Activated T-cell treated with anti-CD3 and anti-CD28 coated beads, Interleukin-2, amount 50 U/mL, for 4 hours (primary cell): Measurements from ENCODE around the gene FMN2. TPM values are rescaled to one million over a fixed set of nuclear protein-coding genes. Genes with fewer than 3 reads are reported as not detected.

Source experiments
- ATAC-seq, 2 donors: fragments of 200-7000 bp; cut with Tn5 transposase; one replicate each; pipeline ENCODE4 v1.10.0; 2021
- DNase-seq: peaks from one replicate; pipeline ENCODE4 v3.0.0-alpha.2; 2020
- H3K27me3 Mint-ChIP-seq: one replicate; pipeline ENCODE4 v1.8.0; 2021; ENCODE audit warnings: low read depth, mixed read lengths
- H3K36me3 Mint-ChIP-seq: one replicate; pipeline ENCODE4 v1.8.0; 2022; ENCODE audit warnings: mixed read lengths; ENCODE audit not compliant: insufficient read depth
- H3K4me1 Mint-ChIP-seq: one replicate; pipeline ENCODE4 v1.8.0; 2021; ENCODE audit warnings: low read depth, mixed read lengths
- H3K4me3 Mint-ChIP-seq: one replicate; pipeline ENCODE4 v1.8.0; 2021; ENCODE audit warnings: mild to moderate bottlenecking, moderate library complexity, mixed read lengths
- H3K9me3 Mint-ChIP-seq: one replicate; pipeline ENCODE4 v1.8.0; 2021; ENCODE audit warnings: mixed read lengths
- total RNA-seq, 3 donors: library from RNA; stranded (reverse); gene quantifications; one replicate each; pipeline ENCODE4 v1.2.1, GENCODE V29; 2021

Gene FMN2
- total RNA-seq, 3 donors from 2014 or later: not detected

- ATAC-seq (no peak), DNase-seq (no peak)
- Mint-ChIP-seq H3K4me3 (no peak overlapping the region), H3K36me3 (no peaks in the 10 kb centered on the region), H3K27me3 (no peaks in the 10 kb centered on the region), H3K9me3 (no peaks in the 10 kb centered on the region), H3K4me1 (no peaks in the 10 kb centered on the region)
Observed at GRCh38 chr1:240329443-240329842, 237.8 kb downstream of the FMN2 start.

- Mint-ChIP-seq H3K4me1 (no peaks in the 10 kb centered on the region), H3K36me3 (no peaks in the 10 kb centered on the region), H3K9me3 (no peaks in the 10 kb centered on the region), H3K27me3 (no peaks in the 10 kb centered on the region), H3K4me3 (no peak overlapping the region)
- DNase-seq (no peak), ATAC-seq (no peak)
Observed at GRCh38 chr1:240332672-240333071, 241.0 kb downstream of the FMN2 start.

- Mint-ChIP-seq H3K4me1 (no peaks in the 10 kb centered on the region), H3K27me3 (no peaks in the 10 kb centered on the region), H3K9me3 (no peaks in the 10 kb centered on the region), H3K4me3 (no peak overlapping the region), H3K36me3 (no peaks in the 10 kb centered on the region)
- DNase-seq (no peak), ATAC-seq (no peak)
Observed at GRCh38 chr1:240337781-240338180, 246.1 kb downstream of the FMN2 start.

GRCh38 chr1:240338837-240339236 is 247.2 kb downstream of the FMN2 start:
- Mint-ChIP-seq H3K27me3 (peaks cover 3% of the 10 kb centered on the region), H3K9me3 (no peaks in the 10 kb centered on the region), H3K36me3 (no peaks in the 10 kb centered on the region), H3K4me3 (no peak overlapping the region), H3K4me1 (no peaks in the 10 kb centered on the region)
- ATAC-seq (no peak), DNase-seq (no peak)

GRCh38 chr1:240341365-240342250 is 249.9 kb downstream of the FMN2 start:
- ATAC-seq: no peak
- Mint-ChIP-seq H3K9me3 (no peaks in the 10 kb centered on the region), H3K27me3 (peaks cover 5% of the 10 kb centered on the region)

GRCh38 chr1:240342251-240342625 is 250.6 kb downstream of the FMN2 start:
- H3K4me3 Mint-ChIP-seq: no peak overlapping the region
- DNase-seq (no peak), ATAC-seq (no peak)
- peaks cover 5% of the 10 kb centered on the region for H3K27me3 Mint-ChIP-seq
- H3K9me3 Mint-ChIP-seq: no peaks in the 10 kb centered on the region
- no peaks in the 10 kb centered on the region for H3K4me1 Mint-ChIP-seq
- no peaks in the 10 kb centered on the region for H3K36me3 Mint-ChIP-seq

More at GRCh38 chr1:240341365-240342250, 249.9 kb downstream of the FMN2 start:
- Mint-ChIP-seq H3K4me3 (no peak overlapping the region), H3K36me3 (no peaks in the 10 kb centered on the region), H3K4me1 (no peaks in the 10 kb centered on the region)
- no peak for DNase-seq

- no peak overlapping the region for H3K4me3 Mint-ChIP-seq
- ATAC-seq (no peak), DNase-seq (no peak)
- peaks cover 5% of the 10 kb centered on the region for H3K27me3 Mint-ChIP-seq
- no peaks in the 10 kb centered on the region for H3K36me3 Mint-ChIP-seq
- no peaks in the 10 kb centered on the region for H3K4me1 Mint-ChIP-seq
- H3K9me3 Mint-ChIP-seq: no peaks in the 10 kb centered on the region
Observed at GRCh38 chr1:240343045-240343444, 251.4 kb downstream of the FMN2 start.

GRCh38 chr1:240343966-240344365 is 252.3 kb downstream of the FMN2 start:
- no peak overlapping the region for H3K4me3 Mint-ChIP-seq

GRCh38 chr1:240344918-240345317 is 253.2 kb downstream of the FMN2 start:
- Mint-ChIP-seq H3K9me3 (peaks cover 7% of the 10 kb centered on the region), H3K36me3 (no peaks in the 10 kb centered on the region), H3K4me3 (no peak overlapping the region), H3K4me1 (no peaks in the 10 kb centered on the region), H3K27me3 (peaks cover 5% of the 10 kb centered on the region)
- ATAC-seq (no peak), DNase-seq (no peak)

More at GRCh38 chr1:240343966-240344365, 252.3 kb downstream of the FMN2 start:
- Mint-ChIP-seq H3K27me3 (peaks cover 5% of the 10 kb centered on the region), H3K4me1 (no peaks in the 10 kb centered on the region), H3K9me3 (peaks cover 4% of the 10 kb centered on the region), H3K36me3 (no peaks in the 10 kb centered on the region)
- DNase-seq (no peak), ATAC-seq (no peak)

GRCh38 chr1:240349695-240350094 is 258.0 kb downstream of the FMN2 start:
- H3K36me3 Mint-ChIP-seq: no peaks in the 10 kb centered on the region
- no peak for DNase-seq
- peaks cover 17% of the 10 kb centered on the region for H3K9me3 Mint-ChIP-seq
- ATAC-seq: no peak
- H3K4me3 Mint-ChIP-seq: no peak overlapping the region
- H3K27me3 Mint-ChIP-seq: no peaks in the 10 kb centered on the region
- H3K4me1 Mint-ChIP-seq: no peaks in the 10 kb centered on the region

- Mint-ChIP-seq H3K36me3 (no peaks in the 10 kb centered on the region), H3K4me3 (no peak overlapping the region)
- no peak for ATAC-seq
Observed at GRCh38 chr1:240350910-240351331, 259.2 kb downstream of the FMN2 start.

GRCh38 chr1:240351690-240352089 is 260.0 kb downstream of the FMN2 start:
- ATAC-seq: no peak
- no peak overlapping the region for H3K4me3 Mint-ChIP-seq
- H3K9me3 Mint-ChIP-seq: peaks cover 19% of the 10 kb centered on the region
- no peaks in the 10 kb centered on the region for H3K27me3 Mint-ChIP-seq
- no peaks in the 10 kb centered on the region for H3K36me3 Mint-ChIP-seq
- no peaks in the 10 kb centered on the region for H3K4me1 Mint-ChIP-seq
- no peak for DNase-seq

More at GRCh38 chr1:240350910-240351331, 259.2 kb downstream of the FMN2 start:
- no peak for DNase-seq
- H3K27me3 Mint-ChIP-seq: no peaks in the 10 kb centered on the region
- peaks cover 19% of the 10 kb centered on the region for H3K9me3 Mint-ChIP-seq
- no peaks in the 10 kb centered on the region for H3K4me1 Mint-ChIP-seq

- DNase-seq (no peak), ATAC-seq (no peak)
- Mint-ChIP-seq H3K4me1 (no peaks in the 10 kb centered on the region), H3K27me3 (no peaks in the 10 kb centered on the region), H3K9me3 (peaks cover 19% of the 10 kb centered on the region), H3K36me3 (no peaks in the 10 kb centered on the region), H3K4me3 (no peak overlapping the region)
Observed at GRCh38 chr1:240352769-240353168, 261.1 kb downstream of the FMN2 start.

- Mint-ChIP-seq H3K36me3 (no peaks in the 10 kb centered on the region), H3K4me3 (no peak overlapping the region), H3K4me1 (no peaks in the 10 kb centered on the region), H3K9me3 (peaks cover 23% of the 10 kb centered on the region), H3K27me3 (no peaks in the 10 kb centered on the region)
- DNase-seq (no peak), ATAC-seq (no peak)
Observed at GRCh38 chr1:240356568-240356967, 264.9 kb downstream of the FMN2 start.

GRCh38 chr1:240362046-240362445 is 270.4 kb downstream of the FMN2 start:
- H3K4me1 Mint-ChIP-seq: no peaks in the 10 kb centered on the region
- no peak for ATAC-seq
- no peaks in the 10 kb centered on the region for H3K27me3 Mint-ChIP-seq
- peaks cover 12% of the 10 kb centered on the region for H3K9me3 Mint-ChIP-seq
- H3K4me3 Mint-ChIP-seq: no peak overlapping the region
- no peak for DNase-seq
- H3K36me3 Mint-ChIP-seq: no peaks in the 10 kb centered on the region
